Measurements from ENCODE around the gene MYO10.

Gene MYO10

DNA sequence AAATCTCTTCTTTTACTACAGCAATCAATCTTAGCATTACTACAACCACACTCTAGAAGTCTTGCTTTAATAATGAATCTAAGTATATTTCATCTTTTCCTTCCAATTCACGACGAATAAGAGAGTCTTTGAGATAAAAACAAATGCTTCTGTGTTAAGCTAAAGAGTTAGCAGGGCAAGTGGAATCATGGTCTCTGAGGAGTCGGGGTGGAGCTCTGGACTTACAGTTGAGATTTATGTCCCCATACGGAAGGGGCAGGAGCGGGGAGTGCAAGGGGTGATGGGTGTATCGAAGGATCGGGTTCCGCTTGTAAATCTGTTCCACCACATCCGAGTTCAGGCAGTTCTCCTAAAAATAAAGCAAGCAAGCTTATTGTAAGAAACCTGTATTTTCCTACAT, 260.3 kb downstream of the MYO10 start:
- TF ChIP-seq, protein P1, sequence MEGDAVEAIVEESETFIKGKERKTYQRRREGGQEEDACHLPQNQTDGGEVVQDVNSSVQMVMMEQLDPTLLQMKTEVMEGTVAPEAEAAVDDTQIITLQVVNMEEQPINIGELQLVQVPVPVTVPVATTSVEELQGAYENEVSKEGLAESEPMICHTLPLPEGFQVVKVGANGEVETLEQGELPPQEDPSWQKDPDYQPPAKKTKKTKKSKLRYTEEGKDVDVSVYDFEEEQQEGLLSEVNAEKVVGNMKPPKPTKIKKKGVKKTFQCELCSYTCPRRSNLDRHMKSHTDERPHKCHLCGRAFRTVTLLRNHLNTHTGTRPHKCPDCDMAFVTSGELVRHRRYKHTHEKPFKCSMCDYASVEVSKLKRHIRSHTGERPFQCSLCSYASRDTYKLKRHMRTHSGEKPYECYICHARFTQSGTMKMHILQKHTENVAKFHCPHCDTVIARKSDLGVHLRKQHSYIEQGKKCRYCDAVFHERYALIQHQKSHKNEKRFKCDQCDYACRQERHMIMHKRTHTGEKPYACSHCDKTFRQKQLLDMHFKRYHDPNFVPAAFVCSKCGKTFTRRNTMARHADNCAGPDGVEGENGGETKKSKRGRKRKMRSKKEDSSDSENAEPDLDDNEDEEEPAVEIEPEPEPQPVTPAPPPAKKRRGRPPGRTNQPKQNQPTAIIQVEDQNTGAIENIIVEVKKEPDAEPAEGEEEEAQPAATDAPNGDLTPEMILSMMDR (IDR thresholded peaks at IDR 0.05) = no peak
- no peaks in the 10 kb centered on the region for H3K27me3 ChIP-seq
- no peaks in the 10 kb centered on the region for H3K36me3 ChIP-seq

DNA sequence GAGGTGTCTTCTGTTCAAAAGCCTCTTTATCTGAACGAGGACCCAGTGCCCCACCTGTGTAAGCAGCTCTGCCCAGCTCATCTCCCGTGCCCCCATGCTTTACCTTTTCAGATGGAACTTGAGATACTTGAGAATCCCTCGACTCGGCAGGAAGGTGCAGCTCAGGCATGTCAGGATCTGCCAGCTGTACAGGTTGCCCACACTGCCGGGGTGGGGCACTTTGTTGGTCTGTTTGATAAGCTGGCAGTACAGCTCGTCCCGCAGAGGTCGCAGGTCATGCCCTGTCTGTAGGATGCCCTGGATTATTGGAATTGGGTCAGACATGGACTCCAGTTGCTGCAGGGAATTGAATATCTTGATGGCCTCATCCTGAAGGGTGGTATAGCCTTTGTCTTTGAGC, 261.3 kb downstream of the MYO10 start:
- no peaks in the 10 kb centered on the region for H3K27me3 ChIP-seq
- no peaks in the 10 kb centered on the region for H3K9me3 ChIP-seq
- no peaks in the 10 kb centered on the region for H3K4me1 ChIP-seq (ENCODE audit: control insufficient read depth in 1 of 2, insufficient read depth in 1 of 2, low read depth in 1 of 2, low read length in 1 of 2)
- no peaks in the 10 kb centered on the region for H3K36me3 ChIP-seq
- H3K27ac ChIP-seq = no peak overlapping the region
- no peak overlapping the region for H3K4me3 ChIP-seq (ENCODE audit: low read depth in 1 of 2, low read length in 1 of 2)
- TF ChIP-seq, protein P1 (IDR thresholded peaks at IDR 0.05) = no peak

More for the DNA sequence above, 260.3 kb downstream of the MYO10 start:
- no peaks in the 10 kb centered on the region for H3K9me3 ChIP-seq
- no peak overlapping the region for H3K27ac ChIP-seq
- no peak overlapping the region for H3K4me3 ChIP-seq (ENCODE audit: low read depth in 1 of 2, low read length in 1 of 2)
- no peaks in the 10 kb centered on the region for H3K4me1 ChIP-seq (ENCODE audit: control insufficient read depth in 1 of 2, insufficient read depth in 1 of 2, low read depth in 1 of 2, low read length in 1 of 2)

DNA sequence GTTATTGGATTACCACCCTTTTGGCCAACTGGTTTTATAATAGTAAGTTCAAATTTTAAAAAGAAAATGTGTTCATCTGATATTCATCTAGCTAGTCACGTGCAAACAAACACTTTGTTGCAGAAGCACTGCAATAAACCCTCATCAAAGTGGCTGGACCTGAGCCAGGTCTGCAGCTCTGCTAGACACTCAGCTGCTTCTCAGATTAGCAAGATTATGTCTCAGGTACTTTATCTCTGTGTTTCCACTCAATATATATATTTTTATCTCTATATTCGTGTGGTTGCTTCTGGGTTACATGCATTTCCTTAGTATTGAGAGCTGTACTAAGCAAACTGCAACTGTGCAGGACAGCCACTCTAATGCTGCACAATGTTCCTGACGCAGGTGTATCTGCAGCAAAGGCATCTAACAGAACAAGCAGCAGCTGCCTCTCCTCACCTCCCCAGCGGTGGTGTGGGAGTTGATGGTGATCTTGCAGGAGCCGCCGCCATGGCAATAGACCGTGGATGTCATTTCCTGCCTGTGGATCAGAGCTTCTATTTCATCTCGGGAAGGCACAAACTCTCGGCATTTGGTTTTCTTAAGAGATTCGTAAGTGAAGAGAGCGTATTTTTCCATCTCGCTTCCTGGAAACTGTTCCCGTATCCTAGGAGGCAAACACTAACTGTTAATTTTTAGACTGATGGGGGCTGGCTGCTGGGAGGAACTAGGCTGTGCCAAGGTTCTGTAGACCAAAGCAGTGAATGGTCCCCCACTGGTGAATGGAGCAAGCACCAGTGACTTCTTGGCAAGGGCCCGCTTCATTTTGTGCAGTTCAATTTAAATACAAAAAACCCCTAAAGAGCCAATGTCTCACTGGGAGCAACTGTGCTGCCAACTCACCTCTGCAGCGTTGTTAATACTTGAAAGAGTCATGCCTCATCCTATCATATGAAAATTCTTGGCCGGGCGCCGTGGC, 262.6 kb downstream of the MYO10 start:
- Histone ChIP-seq H3K27ac (no peak overlapping the region), H3K36me3 (no peaks in the 10 kb centered on the region), H3K4me3 (ENCODE audit: low read depth in 1 of 2, low read length in 1 of 2) (no peak overlapping the region)

DNA sequence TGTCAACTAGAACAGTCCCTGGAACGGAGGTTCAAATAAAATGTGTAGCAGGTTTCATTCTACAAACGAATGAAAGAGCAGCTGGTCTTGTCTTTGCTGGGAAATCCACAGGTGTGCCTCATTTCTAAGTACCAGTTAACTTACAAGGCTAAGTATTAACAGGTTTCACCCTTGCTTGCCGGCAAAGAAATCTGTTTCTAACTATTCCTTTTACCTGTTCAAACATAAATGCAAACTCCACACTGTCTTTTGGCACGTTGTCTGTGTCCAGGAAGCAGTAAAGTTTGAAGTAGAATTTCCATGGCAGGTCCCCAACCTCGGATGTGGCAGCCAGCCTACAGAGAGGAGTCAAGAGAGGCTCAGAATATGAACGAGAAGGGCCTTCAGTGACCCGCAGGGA, 264.9 kb downstream of the MYO10 start:
- Histone ChIP-seq H3K27ac (no peak overlapping the region), H3K4me3 (ENCODE audit: low read depth in 1 of 2, low read length in 1 of 2) (no peak overlapping the region), H3K27me3 (no peaks in the 10 kb centered on the region), H3K36me3 (no peaks in the 10 kb centered on the region), H3K4me1 (ENCODE audit: control insufficient read depth in 1 of 2, insufficient read depth in 1 of 2, low read depth in 1 of 2, low read length in 1 of 2) (no peaks in the 10 kb centered on the region), H3K9me3 (no peaks in the 10 kb centered on the region)
- TF ChIP-seq, protein P1 (IDR thresholded peaks at IDR 0.05) = no peak

More for the DNA sequence above, 262.6 kb downstream of the MYO10 start:
- no peaks in the 10 kb centered on the region for H3K27me3 ChIP-seq
- no peaks in the 10 kb centered on the region for H3K9me3 ChIP-seq
- TF ChIP-seq, protein P1 (IDR thresholded peaks at IDR 0.05) = no peak
- no peaks in the 10 kb centered on the region for H3K4me1 ChIP-seq (ENCODE audit: control insufficient read depth in 1 of 2, insufficient read depth in 1 of 2, low read depth in 1 of 2, low read length in 1 of 2)

DNA sequence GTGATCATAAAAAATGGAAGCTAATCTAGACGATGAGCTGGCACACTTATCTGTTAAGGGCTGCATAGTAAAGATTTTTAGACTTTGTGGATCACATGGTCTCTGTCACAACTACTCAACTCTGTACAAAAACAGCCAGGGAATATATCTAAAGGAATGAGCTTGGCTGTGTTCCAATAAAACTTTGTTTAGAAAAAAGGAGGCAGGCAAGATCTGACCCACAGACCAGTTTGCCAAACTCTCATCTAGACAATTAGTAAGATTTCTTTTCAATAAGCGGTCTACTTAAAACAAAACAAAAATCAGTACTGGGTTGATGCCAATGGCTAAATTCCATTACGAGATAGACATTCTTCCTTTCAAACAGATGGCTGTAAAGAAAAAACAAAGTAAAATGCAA, 266.3 kb downstream of the MYO10 start:
- TF ChIP-seq, protein P1 (IDR thresholded peaks at IDR 0.05) = no peak
- no peak overlapping the region for H3K4me3 ChIP-seq (ENCODE audit: low read depth in 1 of 2, low read length in 1 of 2)
- H3K27me3 ChIP-seq = no peaks in the 10 kb centered on the region
- no peaks in the 10 kb centered on the region for H3K9me3 ChIP-seq
- H3K27ac ChIP-seq = no peak overlapping the region
- no peaks in the 10 kb centered on the region for H3K36me3 ChIP-seq
- no peaks in the 10 kb centered on the region for H3K4me1 ChIP-seq (ENCODE audit: control insufficient read depth in 1 of 2, insufficient read depth in 1 of 2, low read depth in 1 of 2, low read length in 1 of 2)

All from neutrophil (primary cell).